SH-SY5Y (cell line): ENCODE results near the gene BCKDK.
A peak's percentile ranks its signal among the peaks of the same experiment; 100 is the strongest.

ENCODE experiments used
- GATA2 ChIP-seq: IDR thresholded peaks from 2 replicates; pipeline ENCODE4 v1.6.1; 2011; ENCODE audit warnings: mild to moderate bottlenecking, low read depth, low read length
- GATA3 ChIP-seq: IDR thresholded peaks from 2 replicates; pipeline ENCODE4 v1.6.1; 2011; ENCODE audit warnings: low read depth, mild to moderate bottlenecking, low read length, moderate library complexity

- TF ChIP-seq GATA2 (0 out of 2 replicates have a peak, but pooled peaks have one; percentile 23), GATA3 (no peak)
Observed at GRCh38 chr16:31094424-31095120, 13.6 kb upstream of the BCKDK start, which contains the start of gene VKORC1.
